ENCODE results near the gene IRF4.

IRF4 gene

DNA sequence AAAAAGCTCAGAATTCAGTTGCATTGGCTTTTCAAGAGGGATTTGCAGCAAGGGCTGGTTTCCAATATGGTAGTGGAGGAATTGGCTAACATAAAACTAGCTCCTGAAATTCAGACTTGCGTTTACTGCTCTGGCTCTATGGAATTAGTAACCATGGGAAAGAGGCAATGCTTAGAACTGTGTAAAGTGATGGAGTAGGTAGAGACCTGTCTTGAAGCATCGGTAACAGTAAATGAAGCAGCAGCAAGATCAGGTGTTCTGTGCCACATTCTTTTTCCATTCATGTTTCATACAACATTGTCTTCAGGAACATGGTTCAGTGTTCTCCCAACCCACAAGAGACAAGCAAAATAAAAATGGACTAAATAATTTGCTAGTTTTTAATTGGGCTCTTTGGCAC lies 6.5 kb downstream of the IRF4 start:
- TF ChIP-seq, protein P1, sequence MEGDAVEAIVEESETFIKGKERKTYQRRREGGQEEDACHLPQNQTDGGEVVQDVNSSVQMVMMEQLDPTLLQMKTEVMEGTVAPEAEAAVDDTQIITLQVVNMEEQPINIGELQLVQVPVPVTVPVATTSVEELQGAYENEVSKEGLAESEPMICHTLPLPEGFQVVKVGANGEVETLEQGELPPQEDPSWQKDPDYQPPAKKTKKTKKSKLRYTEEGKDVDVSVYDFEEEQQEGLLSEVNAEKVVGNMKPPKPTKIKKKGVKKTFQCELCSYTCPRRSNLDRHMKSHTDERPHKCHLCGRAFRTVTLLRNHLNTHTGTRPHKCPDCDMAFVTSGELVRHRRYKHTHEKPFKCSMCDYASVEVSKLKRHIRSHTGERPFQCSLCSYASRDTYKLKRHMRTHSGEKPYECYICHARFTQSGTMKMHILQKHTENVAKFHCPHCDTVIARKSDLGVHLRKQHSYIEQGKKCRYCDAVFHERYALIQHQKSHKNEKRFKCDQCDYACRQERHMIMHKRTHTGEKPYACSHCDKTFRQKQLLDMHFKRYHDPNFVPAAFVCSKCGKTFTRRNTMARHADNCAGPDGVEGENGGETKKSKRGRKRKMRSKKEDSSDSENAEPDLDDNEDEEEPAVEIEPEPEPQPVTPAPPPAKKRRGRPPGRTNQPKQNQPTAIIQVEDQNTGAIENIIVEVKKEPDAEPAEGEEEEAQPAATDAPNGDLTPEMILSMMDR (IDR thresholded peaks at IDR 0.05; ENCODE audit: borderline replicate concordance, control extremely low read depth, extremely low read depth, insufficient read depth, missing control alignments) = no peak
- in situ Hi-C loops (cut with MboI; ENCODE audit: low sequenced_read_pairs, unreplicated experiment) = no loop called here
- no peak for DNase-seq (ENCODE audit: low spot score)

DNA sequence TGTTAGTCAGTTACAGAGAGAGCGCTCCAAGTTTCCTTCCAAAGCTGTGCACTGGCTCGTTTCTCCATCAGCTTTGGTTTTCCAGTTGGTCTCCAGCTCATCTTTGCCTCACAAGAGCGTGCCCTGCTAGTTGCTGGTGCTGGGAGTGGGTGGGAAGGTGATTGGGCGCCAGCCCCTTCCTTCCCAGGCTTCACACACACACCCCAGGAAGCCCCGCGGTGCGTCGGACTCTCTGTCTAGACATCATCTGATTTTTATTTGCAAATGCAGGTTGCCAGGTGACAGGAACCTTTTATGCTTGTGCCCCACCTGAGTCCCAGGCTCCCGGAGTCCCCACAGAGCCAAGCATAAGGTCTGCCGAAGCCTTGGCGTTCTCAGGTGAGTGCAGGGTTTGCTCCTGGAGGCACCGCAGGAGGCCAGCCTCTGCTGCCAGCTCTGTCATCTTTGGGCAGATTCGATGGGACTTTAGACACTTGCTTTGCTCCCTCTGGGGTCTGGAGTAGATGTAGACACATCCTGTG lies 7.1 kb downstream of the IRF4 start:
- in situ Hi-C loops (cut with MboI; ENCODE audit: low sequenced_read_pairs, unreplicated experiment) = no loop called here
- TF ChIP-seq, protein P1 (IDR thresholded peaks at IDR 0.05; ENCODE audit: borderline replicate concordance, control extremely low read depth, extremely low read depth, insufficient read depth, missing control alignments) = no peak
- no peak for DNase-seq (ENCODE audit: low spot score)

DNA sequence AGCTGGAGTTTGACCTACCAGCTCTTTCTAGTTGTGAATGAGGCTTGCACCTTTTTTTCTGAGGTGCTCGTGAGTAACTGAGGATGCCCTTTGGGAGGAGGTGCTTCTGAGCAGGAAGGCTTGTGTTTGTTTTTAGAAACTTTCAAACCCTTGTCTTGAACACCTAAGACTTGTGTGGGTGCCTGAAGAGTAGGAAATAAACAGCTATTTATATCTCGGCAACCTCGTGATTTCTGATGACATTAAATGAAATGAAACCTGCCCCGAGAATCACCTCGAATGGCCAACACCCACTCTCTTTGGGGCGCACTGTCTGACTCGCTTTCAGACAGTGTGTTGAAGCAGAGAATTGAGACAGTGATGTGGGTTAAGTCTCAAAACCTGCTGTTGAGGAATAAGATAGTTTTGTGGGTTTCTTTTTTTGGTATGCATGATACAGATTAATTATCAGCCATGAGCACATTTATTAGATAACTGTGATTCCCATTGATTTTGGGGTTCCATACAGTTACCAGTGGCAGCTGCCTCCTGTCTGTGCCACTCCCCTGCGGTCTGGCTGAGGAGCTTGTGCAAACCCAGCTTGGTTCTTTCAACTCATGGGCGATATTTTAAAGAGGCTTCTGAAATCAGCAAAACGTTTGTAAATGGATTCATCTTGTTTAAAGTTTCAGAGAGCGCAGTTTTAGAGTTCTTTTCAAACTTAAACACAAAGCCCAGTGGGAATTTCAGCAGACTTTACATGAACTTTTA lies 8.4 kb downstream of the IRF4 start:
- in situ Hi-C loops (cut with MboI; ENCODE audit: low sequenced_read_pairs, unreplicated experiment) = no loop called here
- DNase-seq (ENCODE audit: low spot score) = peak; percentile 79
- TF ChIP-seq, protein P1 (IDR thresholded peaks at IDR 0.05; ENCODE audit: borderline replicate concordance, control extremely low read depth, extremely low read depth, insufficient read depth, missing control alignments) = no peak

DNA sequence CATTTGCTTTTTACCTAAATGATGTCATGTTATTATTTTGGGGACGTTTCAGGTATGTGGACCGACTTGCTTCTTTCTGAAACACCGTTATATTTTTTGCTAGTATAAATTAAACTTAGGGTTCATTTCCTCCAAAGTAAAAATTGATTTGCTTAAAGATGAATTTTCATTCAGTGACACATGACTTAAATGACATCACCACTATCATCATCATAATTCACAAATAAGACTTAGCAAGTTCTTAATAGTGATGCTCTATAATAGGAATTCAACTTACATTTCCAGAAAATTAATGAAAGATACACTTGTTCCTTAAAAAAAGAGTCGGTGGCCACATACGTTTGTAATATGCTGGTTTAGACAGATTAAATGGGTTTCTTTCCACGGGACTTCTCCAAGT lies 9.3 kb downstream of the IRF4 start:
- TF ChIP-seq, protein P1 (IDR thresholded peaks at IDR 0.05; ENCODE audit: borderline replicate concordance, control extremely low read depth, extremely low read depth, insufficient read depth, missing control alignments) = no peak
- in situ Hi-C loops (cut with MboI; ENCODE audit: low sequenced_read_pairs, unreplicated experiment) = no loop called here
- no peak for DNase-seq (ENCODE audit: low spot score)

DNA sequence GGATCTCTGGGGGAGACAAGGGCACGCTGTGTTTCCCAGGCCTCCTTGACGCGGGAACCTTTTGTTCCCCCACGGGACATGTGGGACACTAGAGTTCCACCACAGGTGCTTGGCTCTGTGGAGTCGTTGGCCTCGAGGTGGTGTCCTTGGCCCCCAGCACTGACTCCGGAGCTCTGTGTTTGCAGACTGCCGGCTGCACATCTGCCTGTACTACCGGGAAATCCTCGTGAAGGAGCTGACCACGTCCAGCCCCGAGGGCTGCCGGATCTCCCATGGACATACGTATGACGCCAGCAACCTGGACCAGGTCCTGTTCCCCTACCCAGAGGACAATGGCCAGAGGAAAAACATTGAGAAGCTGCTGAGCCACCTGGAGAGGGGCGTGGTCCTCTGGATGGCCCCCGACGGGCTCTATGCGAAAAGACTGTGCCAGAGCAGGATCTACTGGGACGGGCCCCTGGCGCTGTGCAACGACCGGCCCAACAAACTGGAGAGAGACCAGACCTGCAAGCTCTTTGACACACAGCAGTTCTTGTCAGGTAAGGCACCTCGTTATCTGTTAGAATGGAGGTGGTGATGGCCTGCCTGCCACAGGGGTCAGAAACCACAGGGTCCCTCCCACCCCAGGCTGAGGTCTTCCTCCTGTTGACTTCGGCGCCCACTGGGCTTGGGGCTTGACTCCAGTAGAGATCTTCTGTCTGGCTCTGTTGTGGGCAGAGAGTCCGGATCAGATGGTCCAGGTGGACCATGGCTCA lies 9.9 kb downstream of the IRF4 start:
- no peak for DNase-seq (ENCODE audit: low spot score)
- TF ChIP-seq, protein P1 (IDR thresholded peaks at IDR 0.05; ENCODE audit: borderline replicate concordance, control extremely low read depth, extremely low read depth, insufficient read depth, missing control alignments) = no peak
- in situ Hi-C loops (cut with MboI; ENCODE audit: low sequenced_read_pairs, unreplicated experiment) = no loop called here

DNA sequence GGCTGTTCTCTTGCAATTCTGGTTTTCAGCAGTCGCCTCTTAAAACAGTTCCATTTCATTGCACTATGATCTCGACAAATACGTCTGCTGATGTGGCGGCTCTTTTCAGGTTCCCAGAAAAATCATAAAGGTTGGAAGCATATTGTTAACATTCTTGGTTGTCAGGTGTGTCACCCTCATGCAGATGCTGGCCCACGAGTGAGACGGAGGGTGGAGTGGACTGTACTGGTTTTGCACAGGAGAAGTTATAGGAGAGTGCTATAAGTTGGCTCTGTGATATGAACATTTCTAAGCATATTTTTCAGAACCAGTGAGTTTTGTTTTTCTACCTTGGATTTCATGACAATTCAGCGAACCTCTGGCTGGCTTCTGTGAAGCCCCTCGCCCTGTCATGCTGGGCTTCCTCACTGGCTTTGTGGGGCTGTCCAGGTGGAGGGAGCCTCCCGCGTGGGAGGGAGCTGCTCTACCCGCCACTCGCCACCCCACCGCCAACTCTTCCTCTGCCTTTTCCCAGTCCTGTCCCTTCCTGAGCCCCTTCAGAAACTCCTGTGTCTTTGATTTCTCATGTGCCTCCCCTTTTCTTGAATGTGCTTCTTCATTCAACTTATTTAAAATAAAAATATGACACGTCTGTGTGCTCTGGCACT lies 10.6 kb downstream of the IRF4 start:
- no peak for DNase-seq (ENCODE audit: low spot score)
- in situ Hi-C loops (cut with MboI; ENCODE audit: low sequenced_read_pairs, unreplicated experiment) = no loop called here
- TF ChIP-seq, protein P1 (IDR thresholded peaks at IDR 0.05; ENCODE audit: borderline replicate concordance, control extremely low read depth, extremely low read depth, insufficient read depth, missing control alignments) = no peak

Measured in GM13976 (cell line).